K562 (cell line): Measurements from ENCODE around the gene DGUOK. TPM values are rescaled to one million over a fixed set of nuclear protein-coding genes. Genes with fewer than 3 reads are reported as not detected.

Source experiments
- DNMT1 ChIP-seq: fragments of 450-650 bp; IDR thresholded peaks from 2 replicates; pipeline ENCODE4 v1.6.1; 2016; ENCODE audit warnings: antibody characterized with exemption, mild to moderate bottlenecking
- GABPB2 ChIP-seq: fragments of 250-450 bp; sonication (Bioruptor Pico); conservative IDR thresholded peaks from 2 replicates; pipeline ENCODE4 v1.5.1; 2021; ENCODE audit warnings: mild to moderate bottlenecking
- MAFF ChIP-seq: IDR thresholded peaks from 2 replicates; pipeline ENCODE4 v1.6.1; 2012; ENCODE audit warnings: low read length, improper control_type of control experiment
- MXI1 ChIP-seq: IDR thresholded peaks from 2 replicates; pipeline ENCODE4 v1.6.1; 2011; ENCODE audit warnings: low read depth, mild to moderate bottlenecking, improper control_type of control experiment, low read length
- POLR2B ChIP-seq: fragments of 450-650 bp; IDR thresholded peaks from 2 replicates; pipeline ENCODE4 v1.6.1; 2018; ENCODE audit warnings: low read depth; ENCODE audit not compliant: partially characterized antibody
- RBM15 ChIP-seq: fragments of 200-400 bp; formaldehyde crosslinking; IDR thresholded peaks from 2 replicates; pipeline ENCODE4 v1.6.1; 2018; ENCODE audit warnings: mild to moderate bottlenecking, low read length, moderate library complexity; ENCODE audit not compliant: insufficient read depth
- TOE1 ChIP-seq, 2 experiments: fragments of 450-650 bp in 1 of 2; sonication (generic) in 1 of 2; formaldehyde crosslinking in 1 of 2; IDR thresholded peaks; 2 replicates each; pipeline versions ENCODE4 v1.7.1 to v1.8.0; 2016 to 2022; ENCODE audit warnings: borderline replicate concordance in 2 of 2, mild to moderate bottlenecking in 2 of 2, antibody characterized with exemption in 1 of 2, inconsistent platforms in 1 of 2, low read depth in 1 of 2, missing genetic modification reagents in 1 of 2, moderate library complexity in 1 of 2
- ZKSCAN1 ChIP-seq: fragments of 150-350 bp; IDR thresholded peaks from 2 replicates; pipeline ENCODE4 v1.6.1; 2016; ENCODE audit warnings: low read depth, low read length
- polyA plus RNA-seq, 8 experiments: library from polyadenylated mRNA; depleted of rRNA in 4 of 8; stranded (reverse) in 5 of 8; unstranded in 3 of 8; fragments of >200 nt; fragmentation: Nextera tagmentation in 2 of 8; fragmentation: Illumina TruSeq in 1 of 8; extraction: Ambion mirVana in 2 of 8; extraction: Trizol in 1 of 8; gene quantifications; 2 replicates each; pipeline versions ENCODE4 v1.2.1 to v1.2.3, GENCODE V29; 2011 to 2014; ENCODE audit warnings: inconsistent platforms in 1 of 8, missing spikeins in 1 of 8
- total RNA-seq, 7 experiments: library from RNA; depleted of rRNA in 6 of 7; stranded (reverse); fragments of >200 nt in 6 of 7; fragmentation: Illumina TruSeq in 2 of 7; extraction: Trizol in 2 of 7; gene quantifications; 2 replicates each; pipeline versions ENCODE4 v1.2.1 to v1.2.3, GENCODE V29; 2011 to 2021; ENCODE audit warnings: low replicate concordance in 1 of 7
- TF ChIP-seq, protein P1 (sequence below): sonication (generic); formaldehyde crosslinking; IDR thresholded peaks from 2 replicates; pipeline ENCODE4 v1.8.0; 2022; ENCODE audit warnings: mild to moderate bottlenecking, missing genetic modification reagents
- TF ChIP-seq, protein P2 (sequence below): sonication (generic); formaldehyde crosslinking; IDR thresholded peaks from 2 replicates; pipeline ENCODE4 v1.8.1; 2022; ENCODE audit warnings: missing genetic modification reagents
- TF ChIP-seq, protein P3 (sequence below): fragments of 450-650 bp; IDR thresholded peaks from 2 replicates; pipeline ENCODE4 v1.6.1; 2018; ENCODE audit warnings: mild to moderate bottlenecking, low read depth; ENCODE audit not compliant: partially characterized antibody
- TF ChIP-seq, protein P4 (sequence below): sonication (generic); formaldehyde crosslinking; IDR thresholded peaks from 2 replicates; pipeline ENCODE4 v1.8.1; 2023; ENCODE audit warnings: mild to moderate bottlenecking, missing genetic modification reagents, moderate library complexity
- TF ChIP-seq, protein P5 (sequence below): IDR thresholded peaks from 2 replicates; pipeline ENCODE4 v1.6.1; 2012; ENCODE audit warnings: low read depth, low read length, improper control_type of control experiment, borderline replicate concordance

Gene DGUOK
- total and polyA plus RNA-seq, 9 of the 15 experiments (the other 6 are each of a cell fraction or from before 2014, with no cell fraction given) = 67.0 to 288 (median 126) TPM

DNA sequence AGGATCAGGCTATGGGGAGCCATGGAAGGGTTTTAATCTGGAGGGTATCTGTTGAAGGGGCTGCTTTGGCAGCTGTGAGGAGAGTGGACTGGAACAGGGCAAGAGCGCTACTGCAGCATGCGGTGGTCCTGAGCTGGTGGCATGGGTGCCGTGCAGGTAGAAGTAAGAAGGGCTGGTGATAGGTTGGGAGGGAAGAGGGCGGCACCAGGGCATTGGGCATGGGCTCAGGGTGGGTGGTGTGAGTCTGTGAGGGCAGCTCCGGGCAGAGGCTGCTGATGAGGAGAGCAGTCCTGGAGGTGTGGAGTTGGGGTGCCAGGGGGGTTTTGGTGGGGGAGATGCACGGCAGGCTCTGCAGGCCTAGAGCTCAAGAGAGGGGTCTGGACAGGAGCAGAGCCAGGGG lies 31.8 kb upstream of the DGUOK start (continued):
- TF ChIP-seq, protein P1, sequence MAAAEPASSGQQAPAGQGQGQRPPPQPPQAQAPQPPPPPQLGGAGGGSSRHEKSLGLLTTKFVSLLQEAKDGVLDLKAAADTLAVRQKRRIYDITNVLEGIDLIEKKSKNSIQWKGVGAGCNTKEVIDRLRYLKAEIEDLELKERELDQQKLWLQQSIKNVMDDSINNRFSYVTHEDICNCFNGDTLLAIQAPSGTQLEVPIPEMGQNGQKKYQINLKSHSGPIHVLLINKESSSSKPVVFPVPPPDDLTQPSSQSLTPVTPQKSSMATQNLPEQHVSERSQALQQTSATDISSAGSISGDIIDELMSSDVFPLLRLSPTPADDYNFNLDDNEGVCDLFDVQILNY (CRISPR knock-in tag) = no peak
- no peak for TF ChIP-seq RBM15
- no peak for TF ChIP-seq DNMT1
- TF ChIP-seq, protein P2, sequence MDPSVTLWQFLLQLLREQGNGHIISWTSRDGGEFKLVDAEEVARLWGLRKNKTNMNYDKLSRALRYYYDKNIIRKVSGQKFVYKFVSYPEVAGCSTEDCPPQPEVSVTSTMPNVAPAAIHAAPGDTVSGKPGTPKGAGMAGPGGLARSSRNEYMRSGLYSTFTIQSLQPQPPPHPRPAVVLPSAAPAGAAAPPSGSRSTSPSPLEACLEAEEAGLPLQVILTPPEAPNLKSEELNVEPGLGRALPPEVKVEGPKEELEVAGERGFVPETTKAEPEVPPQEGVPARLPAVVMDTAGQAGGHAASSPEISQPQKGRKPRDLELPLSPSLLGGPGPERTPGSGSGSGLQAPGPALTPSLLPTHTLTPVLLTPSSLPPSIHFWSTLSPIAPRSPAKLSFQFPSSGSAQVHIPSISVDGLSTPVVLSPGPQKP (CRISPR knock-in tag) = no peak
- no peak for TF ChIP-seq TOE1 (IDR thresholded peaks at IDR 0.05; ENCODE audit: borderline replicate concordance)
- TF ChIP-seq TOE1 (CRISPR knock-in tag; IDR thresholded peaks at IDR 0.05; ENCODE audit: borderline replicate concordance, low read depth) = no peak
- TF ChIP-seq, protein P3, sequence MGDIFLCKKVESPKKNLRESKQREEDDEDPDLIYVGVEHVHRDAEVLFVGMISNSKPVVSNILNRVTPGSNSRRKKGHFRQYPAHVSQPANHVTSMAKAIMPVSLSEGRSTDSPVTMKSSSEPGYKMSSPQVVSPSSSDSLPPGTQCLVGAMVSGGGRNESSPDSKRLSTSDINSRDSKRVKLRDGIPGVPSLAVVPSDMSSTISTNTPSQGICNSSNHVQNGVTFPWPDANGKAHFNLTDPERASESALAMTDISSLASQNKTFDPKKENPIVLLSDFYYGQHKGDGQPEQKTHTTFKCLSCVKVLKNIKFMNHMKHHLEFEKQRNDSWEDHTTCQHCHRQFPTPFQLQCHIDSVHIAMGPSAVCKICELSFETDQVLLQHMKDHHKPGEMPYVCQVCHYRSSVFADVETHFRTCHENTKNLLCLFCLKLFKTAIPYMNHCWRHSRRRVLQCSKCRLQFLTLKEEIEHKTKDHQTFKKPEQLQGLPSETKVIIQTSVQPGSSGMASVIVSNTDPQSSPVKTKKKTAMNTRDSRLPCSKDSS = no peak
- TF ChIP-seq, protein P4, sequence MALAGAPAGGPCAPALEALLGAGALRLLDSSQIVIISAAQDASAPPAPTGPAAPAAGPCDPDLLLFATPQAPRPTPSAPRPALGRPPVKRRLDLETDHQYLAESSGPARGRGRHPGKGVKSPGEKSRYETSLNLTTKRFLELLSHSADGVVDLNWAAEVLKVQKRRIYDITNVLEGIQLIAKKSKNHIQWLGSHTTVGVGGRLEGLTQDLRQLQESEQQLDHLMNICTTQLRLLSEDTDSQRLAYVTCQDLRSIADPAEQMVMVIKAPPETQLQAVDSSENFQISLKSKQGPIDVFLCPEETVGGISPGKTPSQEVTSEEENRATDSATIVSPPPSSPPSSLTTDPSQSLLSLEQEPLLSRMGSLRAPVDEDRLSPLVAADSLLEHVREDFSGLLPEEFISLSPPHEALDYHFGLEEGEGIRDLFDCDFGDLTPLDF = no peak
- no peak for TF ChIP-seq MXI1
- TF ChIP-seq, protein P5, sequence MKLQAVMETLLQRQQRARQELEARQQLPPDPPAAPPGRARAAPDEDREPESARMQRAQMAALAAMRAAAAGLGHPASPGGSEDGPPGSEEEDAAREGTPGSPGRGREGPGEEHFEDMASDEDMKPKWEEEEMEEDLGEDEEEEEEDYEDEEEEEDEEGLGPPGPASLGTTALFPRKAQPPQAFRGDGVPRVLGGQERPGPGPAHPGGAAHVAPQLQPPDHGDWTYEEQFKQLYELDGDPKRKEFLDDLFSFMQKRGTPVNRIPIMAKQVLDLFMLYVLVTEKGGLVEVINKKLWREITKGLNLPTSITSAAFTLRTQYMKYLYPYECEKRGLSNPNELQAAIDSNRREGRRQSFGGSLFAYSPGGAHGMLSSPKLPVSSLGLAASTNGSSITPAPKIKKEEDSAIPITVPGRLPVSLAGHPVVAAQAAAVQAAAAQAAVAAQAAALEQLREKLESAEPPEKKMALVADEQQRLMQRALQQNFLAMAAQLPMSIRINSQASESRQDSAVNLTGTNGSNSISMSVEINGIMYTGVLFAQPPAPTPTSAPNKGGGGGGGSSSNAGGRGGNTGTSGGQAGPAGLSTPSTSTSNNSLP = no peak
- TF ChIP-seq ZKSCAN1 = no peak
- TF ChIP-seq POLR2B = no peak
- no peak for TF ChIP-seq GABPB2
- TF ChIP-seq MAFF = no peak
- TF ChIP-seq, all 486 proteins: peak for 0
